HG03565 (cell line): Measurements from ENCODE around the gene RNF6.

Experiments
- ATAC-seq: cut with Tn5 transposase; IDR thresholded peaks from one replicate; pipeline ENCODE4 v1.9.1; 2021; ENCODE audit warnings: mild to moderate bottlenecking, moderate library complexity; ENCODE audit not compliant: unreplicated experiment

RNF6 gene

DNA sequence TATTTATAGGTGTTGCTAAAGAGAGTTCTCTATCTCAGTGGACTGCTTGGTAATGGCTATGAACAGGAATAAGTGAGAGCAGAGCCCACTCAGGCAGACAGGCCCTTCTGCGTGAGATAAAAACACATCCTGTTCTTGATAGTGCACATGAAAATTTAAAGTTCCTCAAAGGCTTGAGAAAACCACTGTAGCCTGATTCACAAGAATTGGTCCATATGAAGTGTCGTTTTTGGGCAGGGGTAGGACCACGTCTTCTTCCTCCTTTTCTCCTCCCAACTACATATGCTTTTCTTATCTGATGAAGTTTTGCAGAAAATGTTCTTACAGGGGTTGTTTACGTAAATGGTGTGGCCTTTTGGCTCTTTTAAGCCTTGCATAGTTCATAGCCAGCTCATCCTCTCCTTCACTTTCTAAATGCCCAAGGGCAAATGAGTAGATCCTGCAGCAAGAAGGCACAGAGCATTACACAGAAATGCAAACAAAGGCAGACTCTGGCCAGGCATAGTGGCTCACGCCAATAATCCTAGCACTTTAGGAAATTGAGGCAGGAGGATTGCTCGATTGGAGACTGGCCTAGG is 53.8 kb downstream of the RNF6 start:
- ATAC-seq = no peak

DNA sequence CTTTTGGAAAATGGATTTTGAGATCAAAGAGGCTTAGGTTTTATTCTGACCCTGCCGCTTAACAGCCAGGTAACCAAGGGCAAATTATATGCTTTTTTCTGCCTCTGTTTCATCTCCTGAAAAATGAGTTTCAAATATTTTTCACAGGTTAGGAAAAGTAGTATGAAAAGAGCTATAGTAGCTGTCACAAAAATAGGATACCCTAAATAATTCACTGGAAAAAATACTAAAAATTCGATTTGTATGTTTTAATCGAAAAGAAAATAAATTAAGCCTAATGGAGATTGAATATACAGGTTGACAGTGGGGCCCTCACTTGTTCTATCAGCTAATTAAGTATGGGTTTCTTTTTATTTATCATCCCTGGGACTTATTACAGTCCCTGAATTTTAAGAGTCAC is 58.3 kb downstream of the RNF6 start:
- no peak for ATAC-seq
